ENCODE data around the gene TXNDC11. TPM values are rescaled to one million over a fixed set of nuclear protein-coding genes. Genes with fewer than 3 reads are reported as not detected.

The TXNDC11 gene
- total RNA-seq, 1 experiment from 2014 or later = 11.1 TPM

DNA sequence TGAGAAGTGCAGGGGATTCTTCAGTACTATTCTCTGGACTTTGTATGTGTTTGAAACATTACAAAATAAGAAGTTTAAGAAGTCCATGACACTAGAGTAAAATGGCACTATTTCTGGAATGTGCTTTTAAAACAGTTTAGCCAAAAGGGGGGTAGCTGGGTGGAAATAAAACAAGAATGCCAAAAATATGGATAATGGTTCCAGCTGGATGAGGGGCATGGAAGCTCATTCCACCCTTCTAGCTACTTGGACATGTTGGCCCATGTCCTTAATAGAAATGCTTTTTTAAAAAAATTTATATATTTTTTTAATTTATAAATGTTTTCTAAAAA is 41.3 kb upstream of the TXNDC11 start (continued):
- TF ChIP-seq ZNF219 (CRISPR knock-in tag; IDR thresholded peaks at IDR 0.05; ENCODE audit: borderline replicate concordance) (no peak), NFYB (CRISPR knock-in tag; conservative IDR thresholded peaks at IDR 0.05; ENCODE audit: low read depth) (no peak), SOX15 (CRISPR knock-in tag; IDR thresholded peaks at IDR 0.05) (no peak), TP53 (CRISPR knock-in tag; IDR thresholded peaks at IDR 0.05) (no peak)

DNA sequence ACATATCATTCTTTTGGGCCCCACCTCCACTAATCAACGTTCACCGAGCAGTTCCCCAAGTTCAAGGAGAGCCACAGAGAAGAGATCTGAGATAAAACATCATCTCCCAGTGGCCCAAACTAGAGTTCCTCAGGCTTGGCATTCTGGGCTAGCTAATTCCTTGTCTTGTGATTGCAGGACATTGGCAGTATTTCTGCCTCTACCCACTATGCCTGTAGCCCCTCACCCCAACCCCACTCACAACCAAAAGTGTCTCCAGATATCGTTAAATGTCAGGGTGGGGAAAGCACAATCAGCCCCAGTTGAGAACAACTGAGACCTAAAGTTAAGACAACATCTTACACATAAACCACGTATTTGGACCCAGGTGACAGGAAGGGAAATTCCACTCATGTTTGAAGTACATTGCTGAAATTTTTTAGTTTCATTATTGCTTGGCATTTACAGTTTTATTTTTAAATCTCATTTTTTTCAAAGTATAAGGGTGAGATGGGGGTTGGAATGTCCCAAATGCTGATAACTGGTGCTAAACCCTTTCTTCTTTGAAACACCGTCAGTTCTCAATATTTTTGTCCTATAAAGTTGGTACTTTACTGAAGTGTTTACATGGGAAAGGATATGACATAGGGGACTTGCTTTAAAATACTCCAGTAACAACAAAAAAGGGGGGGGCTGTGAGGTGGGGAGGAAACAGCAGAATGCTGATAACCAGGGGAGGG is 40.8 kb upstream of the TXNDC11 start:
- TF ChIP-seq, protein P1, sequence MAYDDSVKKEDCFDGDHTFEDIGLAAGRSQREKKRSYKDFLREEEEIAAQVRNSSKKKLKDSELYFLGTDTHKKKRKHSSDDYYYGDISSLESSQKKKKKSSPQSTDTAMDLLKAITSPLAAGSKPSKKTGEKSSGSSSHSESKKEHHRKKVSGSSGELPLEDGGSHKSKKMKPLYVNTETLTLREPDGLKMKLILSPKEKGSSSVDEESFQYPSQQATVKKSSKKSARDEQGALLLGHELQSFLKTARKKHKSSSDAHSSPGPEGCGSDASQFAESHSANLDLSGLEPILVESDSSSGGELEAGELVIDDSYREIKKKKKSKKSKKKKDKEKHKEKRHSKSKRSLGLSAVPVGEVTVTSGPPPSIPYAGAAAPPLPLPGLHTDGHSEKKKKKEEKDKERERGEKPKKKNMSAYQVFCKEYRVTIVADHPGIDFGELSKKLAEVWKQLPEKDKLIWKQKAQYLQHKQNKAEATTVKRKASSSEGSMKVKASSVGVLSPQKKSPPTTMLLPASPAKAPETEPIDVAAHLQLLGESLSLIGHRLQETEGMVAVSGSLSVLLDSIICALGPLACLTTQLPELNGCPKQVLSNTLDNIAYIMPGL (CRISPR knock-in tag; IDR thresholded peaks at IDR 0.05) = no peak
- TF ChIP-seq MLX (CRISPR knock-in tag; IDR thresholded peaks at IDR 0.05) (no peak), OVOL2 (CRISPR knock-in tag; IDR thresholded peaks at IDR 0.05; ENCODE audit: borderline replicate concordance) (no peak), FOXP1 (CRISPR knock-in tag; IDR thresholded peaks at IDR 0.05; ENCODE audit: borderline replicate concordance) (no peak), FOXJ3 (CRISPR knock-in tag; IDR thresholded peaks at IDR 0.05; ENCODE audit: borderline replicate concordance) (no peak), IRF2 (CRISPR knock-in tag; IDR thresholded peaks at IDR 0.05; ENCODE audit: borderline replicate concordance, low read depth) (no peak), TEAD1 (CRISPR knock-in tag; IDR thresholded peaks at IDR 0.05) (no peak), EMX1 (CRISPR knock-in tag; IDR thresholded peaks at IDR 0.05) (no peak), RORB (CRISPR knock-in tag; IDR thresholded peaks at IDR 0.05) (no peak)
- TF ChIP-seq, protein P2, sequence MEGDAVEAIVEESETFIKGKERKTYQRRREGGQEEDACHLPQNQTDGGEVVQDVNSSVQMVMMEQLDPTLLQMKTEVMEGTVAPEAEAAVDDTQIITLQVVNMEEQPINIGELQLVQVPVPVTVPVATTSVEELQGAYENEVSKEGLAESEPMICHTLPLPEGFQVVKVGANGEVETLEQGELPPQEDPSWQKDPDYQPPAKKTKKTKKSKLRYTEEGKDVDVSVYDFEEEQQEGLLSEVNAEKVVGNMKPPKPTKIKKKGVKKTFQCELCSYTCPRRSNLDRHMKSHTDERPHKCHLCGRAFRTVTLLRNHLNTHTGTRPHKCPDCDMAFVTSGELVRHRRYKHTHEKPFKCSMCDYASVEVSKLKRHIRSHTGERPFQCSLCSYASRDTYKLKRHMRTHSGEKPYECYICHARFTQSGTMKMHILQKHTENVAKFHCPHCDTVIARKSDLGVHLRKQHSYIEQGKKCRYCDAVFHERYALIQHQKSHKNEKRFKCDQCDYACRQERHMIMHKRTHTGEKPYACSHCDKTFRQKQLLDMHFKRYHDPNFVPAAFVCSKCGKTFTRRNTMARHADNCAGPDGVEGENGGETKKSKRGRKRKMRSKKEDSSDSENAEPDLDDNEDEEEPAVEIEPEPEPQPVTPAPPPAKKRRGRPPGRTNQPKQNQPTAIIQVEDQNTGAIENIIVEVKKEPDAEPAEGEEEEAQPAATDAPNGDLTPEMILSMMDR (IDR thresholded peaks at IDR 0.05) = no peak
- TF ChIP-seq, protein P3, sequence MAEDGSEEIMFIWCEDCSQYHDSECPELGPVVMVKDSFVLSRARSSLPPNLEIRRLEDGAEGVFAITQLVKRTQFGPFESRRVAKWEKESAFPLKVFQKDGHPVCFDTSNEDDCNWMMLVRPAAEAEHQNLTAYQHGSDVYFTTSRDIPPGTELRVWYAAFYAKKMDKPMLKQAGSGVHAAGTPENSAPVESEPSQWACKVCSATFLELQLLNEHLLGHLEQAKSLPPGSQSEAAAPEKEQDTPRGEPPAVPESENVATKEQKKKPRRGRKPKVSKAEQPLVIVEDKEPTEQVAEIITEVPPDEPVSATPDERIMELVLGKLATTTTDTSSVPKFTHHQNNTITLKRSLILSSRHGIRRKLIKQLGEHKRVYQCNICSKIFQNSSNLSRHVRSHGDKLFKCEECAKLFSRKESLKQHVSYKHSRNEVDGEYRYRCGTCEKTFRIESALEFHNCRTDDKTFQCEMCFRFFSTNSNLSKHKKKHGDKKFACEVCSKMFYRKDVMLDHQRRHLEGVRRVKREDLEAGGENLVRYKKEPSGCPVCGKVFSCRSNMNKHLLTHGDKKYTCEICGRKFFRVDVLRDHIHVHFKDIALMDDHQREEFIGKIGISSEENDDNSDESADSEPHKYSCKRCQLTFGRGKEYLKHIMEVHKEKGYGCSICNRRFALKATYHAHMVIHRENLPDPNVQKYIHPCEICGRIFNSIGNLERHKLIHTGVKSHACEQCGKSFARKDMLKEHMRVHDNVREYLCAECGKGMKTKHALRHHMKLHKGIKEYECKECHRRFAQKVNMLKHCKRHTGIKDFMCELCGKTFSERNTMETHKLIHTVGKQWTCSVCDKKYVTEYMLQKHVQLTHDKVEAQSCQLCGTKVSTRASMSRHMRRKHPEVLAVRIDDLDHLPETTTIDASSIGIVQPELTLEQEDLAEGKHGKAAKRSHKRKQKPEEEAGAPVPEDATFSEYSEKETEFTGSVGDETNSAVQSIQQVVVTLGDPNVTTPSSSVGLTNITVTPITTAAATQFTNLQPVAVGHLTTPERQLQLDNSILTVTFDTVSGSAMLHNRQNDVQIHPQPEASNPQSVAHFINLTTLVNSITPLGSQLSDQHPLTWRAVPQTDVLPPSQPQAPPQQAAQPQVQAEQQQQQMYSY (CRISPR knock-in tag; IDR thresholded peaks at IDR 0.05) = no peak
- TF ChIP-seq, protein P4, sequence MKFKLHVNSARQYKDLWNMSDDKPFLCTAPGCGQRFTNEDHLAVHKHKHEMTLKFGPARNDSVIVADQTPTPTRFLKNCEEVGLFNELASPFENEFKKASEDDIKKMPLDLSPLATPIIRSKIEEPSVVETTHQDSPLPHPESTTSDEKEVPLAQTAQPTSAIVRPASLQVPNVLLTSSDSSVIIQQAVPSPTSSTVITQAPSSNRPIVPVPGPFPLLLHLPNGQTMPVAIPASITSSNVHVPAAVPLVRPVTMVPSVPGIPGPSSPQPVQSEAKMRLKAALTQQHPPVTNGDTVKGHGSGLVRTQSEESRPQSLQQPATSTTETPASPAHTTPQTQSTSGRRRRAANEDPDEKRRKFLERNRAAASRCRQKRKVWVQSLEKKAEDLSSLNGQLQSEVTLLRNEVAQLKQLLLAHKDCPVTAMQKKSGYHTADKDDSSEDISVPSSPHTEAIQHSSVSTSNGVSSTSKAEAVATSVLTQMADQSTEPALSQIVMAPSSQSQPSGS (CRISPR knock-in tag; IDR thresholded peaks at IDR 0.05; ENCODE audit: borderline replicate concordance, low read depth) = no peak
- TF ChIP-seq, protein P5, sequence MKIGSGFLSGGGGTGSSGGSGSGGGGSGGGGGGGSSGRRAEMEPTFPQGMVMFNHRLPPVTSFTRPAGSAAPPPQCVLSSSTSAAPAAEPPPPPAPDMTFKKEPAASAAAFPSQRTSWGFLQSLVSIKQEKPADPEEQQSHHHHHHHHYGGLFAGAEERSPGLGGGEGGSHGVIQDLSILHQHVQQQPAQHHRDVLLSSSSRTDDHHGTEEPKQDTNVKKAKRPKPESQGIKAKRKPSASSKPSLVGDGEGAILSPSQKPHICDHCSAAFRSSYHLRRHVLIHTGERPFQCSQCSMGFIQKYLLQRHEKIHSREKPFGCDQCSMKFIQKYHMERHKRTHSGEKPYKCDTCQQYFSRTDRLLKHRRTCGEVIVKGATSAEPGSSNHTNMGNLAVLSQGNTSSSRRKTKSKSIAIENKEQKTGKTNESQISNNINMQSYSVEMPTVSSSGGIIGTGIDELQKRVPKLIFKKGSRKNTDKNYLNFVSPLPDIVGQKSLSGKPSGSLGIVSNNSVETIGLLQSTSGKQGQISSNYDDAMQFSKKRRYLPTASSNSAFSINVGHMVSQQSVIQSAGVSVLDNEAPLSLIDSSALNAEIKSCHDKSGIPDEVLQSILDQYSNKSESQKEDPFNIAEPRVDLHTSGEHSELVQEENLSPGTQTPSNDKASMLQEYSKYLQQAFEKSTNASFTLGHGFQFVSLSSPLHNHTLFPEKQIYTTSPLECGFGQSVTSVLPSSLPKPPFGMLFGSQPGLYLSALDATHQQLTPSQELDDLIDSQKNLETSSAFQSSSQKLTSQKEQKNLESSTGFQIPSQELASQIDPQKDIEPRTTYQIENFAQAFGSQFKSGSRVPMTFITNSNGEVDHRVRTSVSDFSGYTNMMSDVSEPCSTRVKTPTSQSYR (CRISPR knock-in tag; IDR thresholded peaks at IDR 0.05) = no peak
- H3K27me3 Mint-ChIP-seq (ENCODE audit: low read depth) = no peaks in the 10 kb centered on the region
- ATAC-seq (no peak), DNase-seq (ENCODE audit: low spot score) (no peak)
- peak overlapping the region; percentile 96 for H3K27ac Mint-ChIP-seq
- no peaks in the 10 kb centered on the region for H3K36me3 Mint-ChIP-seq
- peaks cover 21% of the 10 kb centered on the region for H3K4me1 Mint-ChIP-seq
- H3K9me3 Mint-ChIP-seq = no peaks in the 10 kb centered on the region
- no peak overlapping the region for H3K4me3 Mint-ChIP-seq
- ChIA-PET POLR2A (no interaction called here), CTCF (interaction anchor here (3.6 to 5.0 kb wide), 2 partner anchors 14 kb away, joined by 16 to 27 read pairs; partner anchors contain the start of gene ZC3H7A)
